NCI-H2107 treated with DMSO at 0.1 percent for 48 hours (cell line): Measurements from ENCODE around the gene DGUOK.
"Not testable (repeated sequence)": the region's sequence is repeated elsewhere in the genome, so short reads cannot be mapped to it uniquely, and the experiment has no call there.

Source experiments
- DNase-seq: peaks from one replicate; lab custom pipeline; 2025; ENCODE audit not compliant: unreplicated experiment; lab: John Stamatoyannopoulos, UW

DGUOK gene

GRCh38 chr2:73899801-73900336 lies 26.8 kb upstream of the DGUOK start:
- no peak for DNase-seq

- no peak for DNase-seq
Observed at GRCh38 chr2:73901143-73901542, 25.5 kb upstream of the DGUOK start.

- no peak for DNase-seq
Observed at GRCh38 chr2:73902284-73902683, 24.4 kb upstream of the DGUOK start.

GRCh38 chr2:73903313-73903712 lies 23.4 kb upstream of the DGUOK start:
- DNase-seq, result no peak

GRCh38 chr2:73903949-73904613 lies 22.6 kb upstream of the DGUOK start:
- DNase-seq, result not testable (repeated sequence)

GRCh38 chr2:73904952-73905351 lies 21.7 kb upstream of the DGUOK start:
- DNase-seq, result no peak

- DNase-seq, result no peak
Observed at GRCh38 chr2:73906847-73907505, 19.7 kb upstream of the DGUOK start.

- DNase-seq, result peak; percentile 94
Observed at GRCh38 chr2:73907840-73908452, 18.7 kb upstream of the DGUOK start.

- DNase-seq, result no peak
Observed at GRCh38 chr2:73908689-73909652, 17.7 kb upstream of the DGUOK start.

- no peak for DNase-seq
Observed at GRCh38 chr2:73910873-73911547, 15.7 kb upstream of the DGUOK start.

GRCh38 chr2:73911548-73912208 lies 15.0 kb upstream of the DGUOK start:
- DNase-seq, result no peak

GRCh38 chr2:73913414-73914054 lies 13.1 kb upstream of the DGUOK start:
- no peak for DNase-seq

- DNase-seq, result no peak
Observed at GRCh38 chr2:73914667-73915066, 12.0 kb upstream of the DGUOK start.

GRCh38 chr2:73915437-73915993 lies 11.2 kb upstream of the DGUOK start:
- no peak for DNase-seq

- DNase-seq, result no peak
Observed at GRCh38 chr2:73916666-73917065, 10.0 kb upstream of the DGUOK start.

GRCh38 chr2:73917296-73917695 lies 9.4 kb upstream of the DGUOK start:
- DNase-seq, result no peak

GRCh38 chr2:73917696-73918207 lies 8.9 kb upstream of the DGUOK start:
- no peak for DNase-seq

- DNase-seq, result no peak
Observed at GRCh38 chr2:73918856-73919255, 7.8 kb upstream of the DGUOK start.
